Astrocyte (in vitro differentiated cells and primary cell): Measurements from ENCODE around the gene LMNTD2. TPM values are rescaled to one million over a fixed set of nuclear protein-coding genes. Genes with fewer than 3 reads are reported as not detected.

ENCODE experiments used
- DNase-seq: peaks from one replicate; pipeline ENCODE4 v3.0.0-alpha.2; 2010; ENCODE audit warnings: low read depth
- FAIRE-seq: peaks from 2 replicates; lab custom pipeline; 2011; peaks lifted over from hg19 to GRCh38; lab: Jason Lieb, UNC
- H2AFZ ChIP-seq: 2 replicates; pipeline ENCODE4 v1.6.0; 2012; ENCODE audit warnings: low read depth, low read length, inconsistent platforms
- H3K27ac ChIP-seq: 2 replicates; pipeline ENCODE4 v1.5.1; 2011; ENCODE audit warnings: low read depth, low read length, inconsistent platforms
- H3K27me3 ChIP-seq: 2 replicates; pipeline ENCODE4 v1.6.0; 2011; ENCODE audit warnings: low read length, inconsistent platforms; ENCODE audit not compliant: insufficient read depth
- H3K36me3 ChIP-seq: 2 replicates; pipeline ENCODE4 v1.5.1; 2011; ENCODE audit warnings: low read length, inconsistent platforms; ENCODE audit not compliant: insufficient read depth
- H3K4me1 ChIP-seq: 2 replicates; pipeline ENCODE4 v1.5.1; 2011; ENCODE audit warnings: low read length, inconsistent platforms; ENCODE audit not compliant: insufficient read depth
- H3K4me2 ChIP-seq: 2 replicates; pipeline ENCODE4 v1.6.0; 2012; ENCODE audit warnings: low read length, inconsistent platforms
- H3K4me3 ChIP-seq: 2 replicates; pipeline ENCODE4 v1.5.1; 2011; ENCODE audit warnings: low read depth, mild to moderate bottlenecking, low read length, inconsistent platforms; ENCODE audit not compliant: insufficient read depth
- H3K79me2 ChIP-seq: 2 replicates; pipeline ENCODE4 v1.6.0; 2012; ENCODE audit warnings: mild to moderate bottlenecking, low read length, inconsistent platforms; ENCODE audit not compliant: insufficient read depth
- H3K9ac ChIP-seq: 2 replicates; pipeline ENCODE4 v1.6.0; 2012; ENCODE audit warnings: mild to moderate bottlenecking, low read length, inconsistent platforms
- H3K9me3 ChIP-seq: 2 replicates; pipeline ENCODE4 v1.5.1; 2012; ENCODE audit warnings: low read depth, mild to moderate bottlenecking, low read length, inconsistent platforms; ENCODE audit not compliant: insufficient read depth
- H4K20me1 ChIP-seq: 2 replicates; pipeline ENCODE4 v1.6.0; 2012; ENCODE audit warnings: low read length, inconsistent platforms; ENCODE audit not compliant: insufficient read depth
- H3K27ac Mint-ChIP-seq: one replicate; pipeline ENCODE4 v1.8.0; 2021; ENCODE audit warnings: mild to moderate bottlenecking, mixed read lengths; ENCODE audit not compliant: unreplicated experiment
- H3K27me3 Mint-ChIP-seq: one replicate; pipeline ENCODE4 v1.8.0; 2021; ENCODE audit warnings: low read depth, mixed read lengths; ENCODE audit not compliant: unreplicated experiment
- H3K36me3 Mint-ChIP-seq: one replicate; pipeline ENCODE4 v1.8.0; 2021; ENCODE audit warnings: low read depth, mixed read lengths; ENCODE audit not compliant: unreplicated experiment
- H3K4me1 Mint-ChIP-seq: one replicate; pipeline ENCODE4 v1.8.0; 2021; ENCODE audit warnings: low read depth, mixed read lengths; ENCODE audit not compliant: unreplicated experiment
- H3K4me3 Mint-ChIP-seq: one replicate; pipeline ENCODE4 v1.8.0; 2021; ENCODE audit warnings: mild to moderate bottlenecking, moderate library complexity, mixed read lengths; ENCODE audit not compliant: unreplicated experiment
- H3K9me3 Mint-ChIP-seq: one replicate; pipeline ENCODE4 v1.8.0; 2021; ENCODE audit warnings: mild to moderate bottlenecking, mixed read lengths; ENCODE audit not compliant: unreplicated experiment
- CTCF ChIP-seq: IDR thresholded peaks from 2 replicates; pipeline ENCODE4 v1.5.1; 2011; ENCODE audit warnings: low read depth, mild to moderate bottlenecking, inconsistent platforms, low read length, moderate library complexity; ENCODE audit not compliant: insufficient read depth
- EZH2 ChIP-seq: IDR thresholded peaks from 2 replicates; pipeline ENCODE4 v1.6.1; 2012; ENCODE audit warnings: mild to moderate bottlenecking, low read length, inconsistent platforms; ENCODE audit not compliant: insufficient read depth
- total RNA-seq: library from RNA; stranded (reverse); gene quantifications from 2 replicates; pipeline ENCODE4 v1.2.1, GENCODE V29; 2021

The LMNTD2 gene
- total RNA-seq, 1 donor from 2014 or later: 2.8 TPM

- Mint-ChIP-seq H3K4me3 (no peak overlapping the region), H3K9me3 (no peaks in the 10 kb centered on the region), H3K27ac (no peak overlapping the region), H3K4me1 (peaks cover 25% of the 10 kb centered on the region), H3K27me3 (no peaks in the 10 kb centered on the region), H3K36me3 (peaks cover 33% of the 10 kb centered on the region)
- Histone ChIP-seq H3K9me3 (no peaks in the 10 kb centered on the region), H3K4me3 (no peak overlapping the region), H3K4me1 (peaks cover 11% of the 10 kb centered on the region), H3K79me2 (peaks cover 67% of the 10 kb centered on the region), H4K20me1 (peaks cover 80% of the 10 kb centered on the region), H3K27ac (no peak overlapping the region), H3K27me3 (no peaks in the 10 kb centered on the region), H3K4me2 (no peak overlapping the region), H3K9ac (no peak overlapping the region), H3K36me3 (peaks cover 29% of the 10 kb centered on the region), H2AFZ (no peak overlapping the region)
- FAIRE-seq: no peak
- no peak for DNase-seq
- no peak for TF ChIP-seq CTCF
- TF ChIP-seq EZH2: no peak
These were observed 30.5 kb upstream of the LMNTD2 start for GRCh38 chr11:590997-591396.

- Mint-ChIP-seq H3K27ac (no peak overlapping the region), H3K4me3 (no peak overlapping the region), H3K4me1 (peaks cover 25% of the 10 kb centered on the region), H3K36me3 (peaks cover 26% of the 10 kb centered on the region), H3K9me3 (no peaks in the 10 kb centered on the region), H3K27me3 (no peaks in the 10 kb centered on the region)
- no peaks in the 10 kb centered on the region for H3K9me3 ChIP-seq
- H3K9ac ChIP-seq: no peak overlapping the region
- H3K4me1 ChIP-seq: peaks cover 11% of the 10 kb centered on the region
- H3K36me3 ChIP-seq: peaks cover 31% of the 10 kb centered on the region
- FAIRE-seq: no peak
- H3K4me3 ChIP-seq: no peak overlapping the region
- H3K79me2 ChIP-seq: peaks cover 65% of the 10 kb centered on the region
- peaks cover 75% of the 10 kb centered on the region for H4K20me1 ChIP-seq
- H3K27ac ChIP-seq: no peak overlapping the region
- TF ChIP-seq EZH2 (no peak), CTCF (no peak)
- no peaks in the 10 kb centered on the region for H3K27me3 ChIP-seq
- no peak overlapping the region for H3K4me2 ChIP-seq
- H2AFZ ChIP-seq: no peak overlapping the region
- DNase-seq: no peak
These were observed 29.3 kb upstream of the LMNTD2 start for GRCh38 chr11:589798-590197.

- Histone ChIP-seq H3K36me3 (peaks cover 27% of the 10 kb centered on the region), H2AFZ (no peak overlapping the region)
These were observed 27.4 kb upstream of the LMNTD2 start for GRCh38 chr11:587978-588380.

More at GRCh38 chr11:587978-588380, 27.4 kb upstream of the LMNTD2 start:
- no peak overlapping the region for H3K4me3 ChIP-seq
- FAIRE-seq (no peak), DNase-seq (peak; percentile 42)
- H3K4me2 ChIP-seq: peak overlapping the region; percentile 48
- H3K9me3 ChIP-seq: no peaks in the 10 kb centered on the region
- H3K4me3 Mint-ChIP-seq: peak overlapping the region; percentile 31
- H3K9me3 Mint-ChIP-seq: no peaks in the 10 kb centered on the region
- peaks cover 78% of the 10 kb centered on the region for H4K20me1 ChIP-seq
- TF ChIP-seq EZH2 (no peak), CTCF (no peak)
- peak overlapping the region; percentile 99 for H3K27ac Mint-ChIP-seq
- peak overlapping the region; percentile 53 for H3K27ac ChIP-seq
- no peaks in the 10 kb centered on the region for H3K27me3 ChIP-seq
- no peak overlapping the region for H3K9ac ChIP-seq
- peaks cover 71% of the 10 kb centered on the region for H3K79me2 ChIP-seq
- peaks cover 25% of the 10 kb centered on the region for H3K4me1 Mint-ChIP-seq
- no peaks in the 10 kb centered on the region for H3K27me3 Mint-ChIP-seq
- peaks cover 29% of the 10 kb centered on the region for H3K36me3 Mint-ChIP-seq
- H3K4me1 ChIP-seq: peaks cover 11% of the 10 kb centered on the region
